SW480 (cell line): ENCODE data around the gene IKZF1.

Experiments used
- DNase-seq: peaks from one replicate; pipeline ENCODE4 v3.0.0-alpha.2; 2016; ENCODE audit warnings: low spot score

Gene IKZF1

DNA sequence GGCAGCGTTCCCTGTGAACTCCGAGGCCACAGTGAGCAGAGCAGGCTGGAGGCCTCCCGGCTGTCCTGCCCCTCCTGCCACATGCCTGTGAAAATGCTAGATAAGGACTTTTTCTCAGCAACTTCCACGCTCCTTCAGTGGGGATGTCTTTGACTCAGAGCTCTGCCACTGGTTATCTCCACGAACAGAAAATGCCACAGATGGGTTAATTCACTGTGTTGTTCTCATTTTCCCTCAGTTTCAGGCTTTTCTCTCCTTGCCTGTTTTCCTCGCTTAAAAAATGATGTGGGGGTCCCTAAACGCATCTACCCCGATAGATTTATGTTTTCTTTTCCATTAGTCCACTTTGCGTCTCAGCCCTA, 51.3 kb downstream of the IKZF1 start:
- DNase-seq: no peak

DNA sequence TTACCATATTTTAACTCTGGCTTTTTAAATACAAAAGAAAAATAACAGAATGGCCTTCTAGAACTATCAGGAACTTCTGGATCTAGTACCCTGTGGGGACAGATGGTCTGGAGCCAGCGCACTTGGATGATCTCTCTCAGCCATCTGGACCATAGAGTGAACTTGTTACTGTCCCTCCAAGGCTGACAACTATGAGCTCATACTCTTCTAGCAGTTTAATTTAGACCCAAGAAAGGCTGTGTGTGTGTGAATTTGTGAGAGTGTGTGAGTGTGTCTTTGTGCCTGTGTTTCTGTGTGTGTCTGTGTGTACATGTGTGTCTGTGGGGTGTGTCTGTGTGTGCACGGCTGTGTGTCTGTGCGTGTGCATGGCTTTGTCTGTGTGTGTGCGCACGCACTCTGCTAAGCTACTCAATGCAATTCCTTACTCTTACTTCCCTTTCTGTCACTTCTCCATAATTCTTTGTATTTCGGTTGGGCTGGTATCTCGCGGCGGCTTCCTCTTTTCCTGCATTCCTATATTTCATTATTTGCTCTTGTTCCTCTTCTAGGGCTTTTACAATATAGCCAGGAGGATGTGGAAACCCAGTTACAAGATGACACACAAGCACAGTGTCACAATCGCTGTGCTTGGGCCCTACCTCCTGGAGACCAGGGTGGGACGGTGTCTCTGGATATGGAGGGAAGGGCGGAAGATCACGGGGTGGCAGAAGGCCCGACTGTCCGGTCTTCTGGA, 51.9 kb downstream of the IKZF1 start:
- DNase-seq: no peak

DNA sequence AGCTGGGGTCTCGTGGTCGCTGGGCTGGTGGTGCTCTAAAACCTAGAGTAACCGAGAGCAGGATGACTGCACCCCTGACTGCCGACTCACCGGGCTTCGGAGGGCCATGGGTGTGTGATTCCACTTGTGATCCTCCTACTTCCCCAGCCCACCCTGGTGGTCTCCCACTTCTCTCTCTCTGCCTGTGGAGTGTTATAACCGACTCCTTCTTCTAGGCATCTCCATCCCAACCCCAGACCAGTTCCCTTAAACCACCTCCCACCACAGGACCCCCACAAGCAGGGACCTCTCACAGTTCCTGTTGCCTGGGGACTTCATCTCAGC, 52.4 kb downstream of the IKZF1 start:
- no peak for DNase-seq

DNA sequence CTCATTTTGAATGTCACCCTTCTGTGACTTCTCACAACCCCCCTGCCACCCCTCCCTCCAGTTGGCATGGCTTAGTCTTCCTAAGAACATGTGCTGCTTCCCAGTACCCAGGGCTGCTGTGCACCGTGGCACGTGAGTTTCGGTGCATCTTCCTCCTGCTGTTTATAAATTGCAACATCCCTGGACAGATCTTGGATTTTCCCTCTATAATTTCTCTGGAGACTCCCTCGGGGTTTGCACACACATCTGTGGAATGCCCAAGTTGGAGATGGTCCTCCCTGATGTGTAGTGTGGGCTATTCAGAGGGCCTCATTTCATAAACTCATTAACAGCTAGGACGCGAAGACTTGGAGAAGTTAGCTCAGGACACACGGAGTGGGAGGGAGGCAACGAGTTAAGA, 52.9 kb downstream of the IKZF1 start:
- DNase-seq: no peak

DNA sequence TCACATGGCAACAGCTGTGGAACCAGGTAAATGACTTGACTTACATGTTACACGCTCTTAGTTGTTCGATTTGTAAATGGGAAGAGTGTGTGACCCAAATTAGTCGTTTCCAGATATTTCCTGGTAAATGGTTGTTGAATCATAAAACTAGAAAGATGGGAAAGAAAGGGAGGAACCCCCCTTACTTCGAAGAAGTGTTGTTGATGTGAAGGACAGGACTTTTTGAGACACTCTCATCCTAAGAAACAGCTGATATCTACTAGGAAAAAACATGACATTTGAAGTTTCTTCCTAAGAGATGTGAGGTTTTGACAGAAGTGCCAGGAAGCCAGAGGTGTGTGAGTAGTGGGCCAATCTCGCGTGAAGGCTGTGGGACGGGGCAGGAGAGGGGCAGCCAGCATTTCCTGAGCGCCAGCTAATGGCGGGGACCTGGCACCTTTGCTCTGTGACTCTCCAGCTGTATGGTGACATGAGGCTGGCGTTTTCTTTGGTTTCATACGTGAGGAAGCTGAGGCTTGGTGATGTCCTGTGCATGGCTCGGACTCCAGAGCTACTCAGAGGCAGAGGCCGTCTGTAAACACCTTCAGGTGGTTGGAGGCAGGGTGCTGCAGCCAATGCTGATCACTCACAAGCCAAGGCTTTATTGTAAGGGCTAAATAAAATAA, 53.7 kb downstream of the IKZF1 start:
- no peak for DNase-seq

DNA sequence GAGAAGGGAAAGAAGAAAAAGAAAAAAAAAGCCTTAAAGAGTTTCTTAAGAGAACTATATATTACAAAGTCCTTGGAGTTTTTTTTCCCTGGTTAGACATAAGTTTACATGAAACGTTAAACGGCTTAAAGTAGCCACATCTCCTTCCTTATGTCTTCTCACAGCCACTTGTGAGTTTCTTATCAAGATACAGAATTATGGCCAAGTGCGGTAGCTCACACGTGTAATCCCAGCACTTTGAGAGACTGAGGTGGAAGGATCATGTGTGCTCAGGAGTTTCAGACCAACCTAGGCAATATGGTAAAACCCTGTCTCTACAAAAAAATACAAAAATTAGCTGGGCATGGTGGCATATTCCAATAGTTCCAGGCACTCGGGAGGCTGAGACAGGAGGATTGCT, 54.3 kb downstream of the IKZF1 start:
- no peak for DNase-seq

DNA sequence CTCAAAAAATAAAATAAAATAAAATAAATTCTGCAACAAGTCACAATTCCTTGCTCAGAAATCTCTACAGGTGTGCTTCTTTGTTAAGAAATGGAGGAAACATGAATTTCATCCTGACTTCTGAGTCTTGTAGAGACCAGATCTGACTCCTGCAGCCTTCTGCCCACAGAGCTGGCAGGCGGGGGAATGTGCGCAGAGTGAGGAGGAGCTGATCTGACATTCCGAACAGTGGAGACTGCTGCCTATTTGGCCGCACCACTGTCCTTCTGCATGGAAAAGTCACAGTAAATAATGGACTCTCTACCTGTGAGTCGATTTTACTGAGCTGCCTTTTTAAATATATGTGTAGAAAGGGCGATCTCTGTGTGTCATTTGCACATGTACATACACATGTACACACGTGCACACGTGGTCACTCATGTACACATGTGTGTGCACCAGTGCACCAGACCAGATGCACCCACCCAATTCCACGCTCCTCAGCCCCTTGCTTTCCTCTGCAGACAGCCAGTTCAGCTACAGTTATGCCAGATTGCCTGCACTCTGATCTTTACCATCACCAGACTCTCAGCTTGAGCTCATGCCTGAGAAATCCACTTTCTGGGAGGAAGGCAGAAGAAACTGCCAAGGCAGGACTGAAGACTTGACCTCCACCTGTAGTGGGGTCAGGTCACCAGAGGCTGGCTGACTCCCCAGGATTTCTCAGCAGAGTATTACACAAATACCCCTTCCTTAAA, 54.9 kb downstream of the IKZF1 start:
- no peak for DNase-seq

DNA sequence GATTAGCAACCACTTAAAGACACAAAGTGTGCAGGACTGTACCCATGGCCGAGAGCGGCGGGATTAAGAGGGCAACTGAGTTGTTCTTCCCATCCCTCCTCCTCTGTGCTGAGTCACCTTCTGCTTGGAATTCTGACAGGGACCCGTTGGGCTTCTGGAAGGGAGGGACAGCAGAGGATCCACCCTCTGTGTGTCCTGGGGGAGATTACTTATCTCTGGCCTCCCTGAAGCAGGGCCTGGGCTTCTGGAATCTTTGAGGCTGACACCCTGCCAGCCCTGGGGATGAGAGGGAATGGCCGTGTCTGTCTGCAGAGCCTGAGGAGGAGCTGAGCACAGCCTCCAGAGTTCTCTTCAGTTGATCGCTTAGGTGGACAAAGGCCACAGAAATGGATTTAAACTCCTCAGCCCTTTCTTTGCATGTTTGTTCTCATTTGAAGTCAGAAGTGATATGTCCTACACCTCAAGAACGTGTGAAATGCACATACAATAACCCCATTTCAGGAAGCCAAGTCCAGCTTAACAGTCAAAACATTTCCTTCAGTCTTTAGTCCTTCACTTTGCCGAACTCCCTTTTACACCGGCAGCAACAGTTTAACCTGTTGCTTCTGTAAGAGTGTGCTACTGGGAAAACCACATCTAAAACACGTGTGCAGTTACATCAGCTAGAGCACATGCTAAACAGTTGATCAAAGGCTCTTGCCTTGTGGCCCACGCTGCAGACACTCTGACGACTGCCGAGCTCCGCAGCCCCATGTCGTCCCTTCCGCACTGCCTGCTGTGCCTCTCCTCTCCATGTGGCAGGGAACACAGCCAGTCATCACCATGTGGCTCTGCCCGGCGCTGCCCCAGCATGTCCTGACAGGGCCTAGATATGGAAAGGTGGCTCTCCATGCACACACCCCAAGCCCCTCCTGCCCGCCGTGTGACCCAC, 55.7 kb downstream of the IKZF1 start:
- peak; percentile 62 for DNase-seq

DNA sequence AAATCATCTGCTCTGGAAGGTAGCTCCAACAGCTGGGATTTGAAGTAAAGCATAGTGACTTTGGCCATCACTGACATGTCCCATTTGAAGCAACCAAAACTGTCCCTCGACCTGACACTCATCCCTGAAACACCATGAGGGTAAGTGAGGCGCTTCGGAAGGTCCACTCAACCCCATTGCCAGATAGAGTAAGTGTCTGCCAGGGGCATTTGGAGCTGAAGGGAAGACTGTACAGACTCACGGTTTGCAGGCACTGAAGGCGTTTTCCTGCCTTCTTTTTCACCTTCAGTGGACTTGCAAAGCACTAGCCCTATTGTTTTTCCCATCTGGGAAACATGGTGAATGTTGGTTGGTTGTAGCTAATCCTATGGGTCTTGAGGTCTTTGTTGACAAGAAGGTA, 57.6 kb downstream of the IKZF1 start:
- DNase-seq: no peak

DNA sequence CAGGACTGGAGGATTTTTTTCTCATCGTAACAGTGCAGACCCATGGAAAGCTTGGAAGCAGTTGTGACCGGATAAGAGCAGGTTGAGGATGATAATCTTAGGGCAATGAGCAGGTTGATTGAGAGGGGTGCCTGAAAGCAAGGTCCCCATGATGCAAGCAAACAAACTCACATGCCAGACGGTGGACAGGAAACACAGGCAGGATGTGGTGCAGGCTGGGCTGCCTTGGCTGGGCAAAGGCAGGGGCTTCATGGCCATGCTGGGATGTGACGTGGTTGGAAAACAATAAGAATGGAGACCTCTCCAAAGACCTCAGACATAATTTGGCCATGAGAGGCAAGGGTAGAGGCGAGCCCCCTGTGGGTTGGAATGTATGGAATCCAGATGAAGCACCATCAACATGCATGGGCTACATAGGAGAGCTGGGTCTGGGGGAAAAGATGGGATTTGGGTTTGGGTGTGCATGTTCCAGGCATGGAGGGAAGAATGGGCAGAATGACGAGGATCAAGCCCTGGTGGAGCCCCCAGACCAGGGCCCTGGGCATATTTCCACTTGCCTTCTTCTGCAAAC, 58.3 kb downstream of the IKZF1 start:
- DNase-seq: no peak

DNA sequence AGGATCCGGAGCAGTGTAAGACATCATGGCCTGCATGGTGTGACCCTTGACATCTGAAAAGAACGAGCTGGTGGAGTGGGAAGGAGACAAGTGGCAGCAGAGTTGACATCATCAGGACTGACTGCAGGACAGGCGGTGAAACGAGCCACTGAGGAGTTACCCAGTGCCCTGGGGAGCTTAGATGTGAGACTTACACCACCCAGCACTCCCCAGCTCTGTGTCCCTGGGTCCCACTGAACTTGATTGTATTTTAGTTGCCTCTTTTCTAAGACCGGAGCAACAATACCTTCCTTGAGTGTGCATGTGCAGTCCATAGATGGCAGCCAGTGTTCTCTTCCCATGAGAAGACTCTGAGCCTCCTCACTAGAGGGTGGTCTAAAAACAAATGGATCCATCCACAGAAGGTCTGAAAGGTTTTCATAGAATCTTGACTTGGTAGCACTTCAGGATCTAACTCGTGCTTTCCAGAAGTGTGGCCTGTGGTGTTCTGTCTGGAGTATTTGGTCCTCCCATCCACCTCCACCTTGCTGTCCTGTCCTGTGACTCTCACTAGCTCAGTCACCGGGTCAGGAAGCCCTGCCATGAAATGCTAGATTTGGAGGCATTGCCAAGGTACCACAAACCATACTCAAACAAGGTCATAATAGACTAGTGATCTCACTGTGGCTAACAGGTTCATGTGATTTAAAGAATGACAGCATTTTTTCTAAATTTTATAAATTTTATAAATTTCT, 59.0 kb downstream of the IKZF1 start:
- DNase-seq: no peak

DNA sequence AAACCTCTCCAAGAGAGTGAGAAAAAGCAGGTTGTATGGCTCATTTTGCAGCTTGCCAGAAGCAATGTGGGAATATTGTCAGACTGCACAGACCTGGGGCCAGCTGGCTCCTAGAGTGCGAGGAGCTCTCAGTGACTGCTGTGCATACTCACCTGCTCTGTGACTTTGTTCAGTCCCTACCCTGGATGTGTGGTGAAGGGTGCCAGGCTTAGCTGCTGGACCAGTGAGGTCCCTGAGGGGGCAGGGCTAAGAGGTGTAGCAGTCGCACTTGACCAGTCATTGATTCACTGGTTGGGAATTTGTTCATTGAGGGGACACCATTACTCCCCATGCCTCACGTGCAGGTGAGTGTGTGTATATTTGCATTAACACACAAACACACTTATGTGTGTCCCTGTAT, 60.1 kb downstream of the IKZF1 start:
- DNase-seq: no peak

DNA sequence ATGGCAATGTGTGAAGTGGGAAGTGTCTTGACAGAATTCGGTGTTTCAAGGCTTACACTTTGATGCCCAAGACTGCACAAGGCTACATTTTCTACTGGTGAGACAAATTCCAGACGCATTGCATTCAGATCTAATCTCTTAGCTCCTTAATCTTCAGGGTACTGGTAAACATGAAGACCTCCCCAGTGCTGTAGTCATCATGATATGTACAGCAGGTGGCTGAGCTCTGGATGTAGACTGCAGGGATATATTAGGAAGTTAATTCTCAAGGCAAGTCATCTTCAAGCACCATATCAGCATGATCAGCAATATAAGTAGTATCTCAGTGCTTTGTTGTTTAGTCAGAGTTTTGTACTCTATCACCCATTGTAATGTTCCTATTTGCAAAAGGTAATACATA, 61.8 kb downstream of the IKZF1 start:
- DNase-seq: no peak

DNA sequence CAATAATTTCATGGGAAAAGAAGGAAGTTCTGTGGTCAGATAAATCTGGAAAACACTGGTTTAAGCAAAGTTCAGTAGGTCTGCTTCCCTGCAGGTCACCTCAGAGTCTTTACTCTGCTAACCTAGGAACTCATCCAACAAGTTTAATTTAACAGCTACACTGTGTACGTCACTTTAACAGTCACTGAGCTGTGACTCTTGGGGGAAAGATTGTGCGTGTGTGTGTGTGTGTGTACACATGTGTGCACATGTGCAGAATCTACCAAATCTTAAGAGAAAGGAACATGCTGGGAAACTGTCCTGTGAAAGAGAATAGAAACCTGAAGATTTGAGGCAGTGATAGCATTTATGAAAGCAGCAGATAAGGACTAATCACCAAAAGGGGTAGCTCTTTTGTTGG, 62.6 kb downstream of the IKZF1 start:
- no peak for DNase-seq

DNA sequence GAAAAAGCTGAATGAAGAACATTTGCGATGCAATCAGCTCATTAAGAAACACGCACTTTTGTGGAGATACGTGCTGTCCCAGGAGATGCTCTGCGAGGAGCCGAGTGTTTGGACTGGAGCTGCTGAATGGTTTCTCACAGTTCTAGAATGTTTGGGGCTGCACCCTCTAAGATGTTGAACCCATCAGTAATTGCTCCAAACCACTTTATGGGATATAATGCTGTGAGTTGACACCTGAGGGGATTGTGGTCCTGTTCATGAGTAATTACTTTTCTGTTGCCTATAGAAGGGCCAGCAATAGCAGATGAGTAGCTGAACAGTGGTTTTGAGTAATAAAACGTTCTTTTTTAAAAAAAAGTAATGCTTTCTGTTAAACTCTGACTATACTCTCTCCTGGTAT, 63.1 kb downstream of the IKZF1 start:
- DNase-seq: no peak

DNA sequence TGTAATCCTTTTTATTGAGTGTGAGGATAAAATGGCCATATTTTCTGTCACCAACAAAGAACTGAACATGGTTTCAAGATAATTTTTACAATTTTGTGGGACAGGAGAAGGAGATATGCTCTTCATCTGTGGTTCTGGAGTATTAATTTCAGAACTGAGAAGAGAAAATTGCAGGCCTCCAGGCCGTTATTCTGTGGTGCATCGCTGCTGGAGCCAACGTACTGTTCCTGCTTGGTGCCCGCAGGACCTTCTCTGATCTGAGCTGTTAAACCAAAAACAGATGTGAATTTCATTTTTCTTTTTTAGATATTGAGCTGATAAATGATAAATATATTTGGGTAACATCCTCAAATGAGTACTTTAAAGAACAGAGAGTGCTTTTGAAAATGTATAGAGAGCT, 63.9 kb downstream of the IKZF1 start:
- DNase-seq: no peak

DNA sequence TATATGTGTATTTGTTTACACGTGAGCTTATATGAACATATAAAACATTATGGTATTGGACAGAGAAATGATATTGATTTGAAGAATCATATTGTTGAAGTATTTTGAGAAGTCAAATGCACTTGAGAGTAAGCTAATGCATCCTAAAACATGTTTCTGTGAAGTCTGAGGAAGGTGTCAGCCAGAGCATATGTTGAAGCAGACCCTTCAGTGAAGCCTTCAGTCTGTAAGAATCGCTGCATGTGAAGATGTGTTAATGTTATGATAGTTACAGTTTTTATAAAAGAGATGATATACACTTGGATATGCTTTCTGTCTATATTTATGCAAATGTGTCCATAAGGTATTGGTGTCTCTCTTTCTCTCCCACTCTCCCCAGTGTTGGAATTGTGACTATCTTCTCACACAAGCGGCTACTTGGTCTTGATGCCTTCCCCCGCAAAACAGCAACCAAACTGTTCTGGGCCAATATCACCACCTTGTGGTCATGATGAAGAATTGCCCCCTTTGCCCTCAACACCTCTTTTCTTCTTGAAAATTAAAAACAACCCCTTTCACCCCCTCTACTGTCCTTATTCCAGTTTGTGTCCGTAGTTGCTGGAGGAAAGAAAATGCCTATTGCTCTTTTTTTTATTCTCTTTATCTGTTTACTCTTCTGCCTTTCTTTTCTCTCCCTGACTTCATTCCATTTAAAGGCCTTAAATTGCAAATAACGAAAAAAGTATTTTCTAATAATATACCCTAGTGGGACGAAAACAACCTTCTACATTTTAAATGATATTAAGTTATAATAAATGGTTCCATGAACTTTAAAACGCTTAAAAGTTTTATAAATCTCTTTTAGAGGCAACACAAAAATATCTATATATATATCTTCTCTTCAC, 64.9 kb downstream of the IKZF1 start:
- peak; percentile 46 for DNase-seq

DNA sequence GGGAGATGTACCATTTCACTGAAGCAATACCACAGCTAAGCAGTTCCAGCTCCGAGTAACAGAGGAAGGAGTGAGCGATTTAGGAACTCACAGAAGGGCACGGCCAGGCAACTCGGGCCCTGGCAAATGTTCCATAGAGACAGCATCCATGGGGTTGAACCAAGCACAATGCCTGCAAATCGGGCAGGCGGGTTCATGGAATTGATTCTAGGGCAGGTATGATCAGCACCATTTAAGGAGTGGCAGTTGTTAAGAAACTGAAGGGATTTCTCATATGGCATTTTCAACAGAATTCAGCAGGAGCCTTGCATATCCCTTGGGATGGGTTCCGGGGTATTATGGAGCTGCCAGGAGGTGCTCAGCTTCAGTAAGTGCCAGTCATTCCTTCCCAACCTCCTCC, 66.4 kb downstream of the IKZF1 start:
- no peak for DNase-seq

DNA sequence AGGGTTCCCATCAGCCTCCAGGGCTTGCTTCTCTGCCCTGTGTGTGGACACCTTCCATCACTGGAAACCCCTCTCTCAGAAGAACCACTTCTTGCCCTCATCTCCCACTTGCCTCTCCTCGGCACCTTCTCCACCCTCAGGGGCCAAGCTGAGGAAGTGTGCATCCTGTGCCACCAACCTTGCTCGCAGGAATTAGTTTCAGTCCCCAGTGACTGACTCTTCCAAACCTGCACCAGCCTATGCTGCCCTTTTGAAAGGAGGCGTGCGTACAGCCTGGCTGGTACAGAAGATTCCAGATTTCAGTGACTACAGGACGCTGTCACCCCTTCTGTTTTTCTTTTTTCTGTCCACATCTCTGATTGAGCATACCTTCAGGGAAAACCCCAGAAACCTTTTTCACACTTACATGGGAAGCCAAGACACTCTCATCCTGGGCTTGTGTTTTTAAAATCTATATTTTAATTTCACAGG, 67.1 kb downstream of the IKZF1 start:
- no peak for DNase-seq

DNA sequence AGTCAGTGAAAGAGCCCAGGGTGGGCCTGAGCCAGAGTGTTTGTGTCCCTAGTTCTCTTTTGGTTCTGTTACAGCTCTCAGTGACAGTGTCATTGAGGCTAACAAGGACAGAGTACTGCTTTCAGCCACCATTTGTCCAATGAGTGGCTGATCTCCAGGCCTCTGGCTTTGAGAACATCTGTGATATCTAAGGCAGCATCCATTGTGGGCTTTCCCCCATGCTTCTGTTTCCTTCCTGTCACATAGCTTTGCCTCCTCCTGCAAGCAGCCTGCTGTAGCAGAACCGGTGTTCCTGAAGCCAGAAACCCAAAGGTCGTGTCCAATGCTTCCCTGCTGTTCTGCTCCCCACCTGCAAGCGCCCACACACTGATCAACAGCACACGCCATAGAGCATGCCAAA, 68.4 kb downstream of the IKZF1 start:
- DNase-seq: no peak
